NB4 (cell line): ENCODE results near the gene RERE.

ENCODE experiments used
- DNase-seq: peaks from one replicate; pipeline ENCODE4 v3.0.0; 2010; ENCODE audit warnings: low read depth
- H3K4me3 ChIP-seq: one replicate; pipeline ENCODE4 v1.5.1; 2011; ENCODE audit warnings: mild to moderate bottlenecking, low read depth, low read length, moderate library complexity
- MYC ChIP-seq: IDR thresholded peaks from 2 replicates; pipeline ENCODE4 v1.6.1; 2011; ENCODE audit warnings: low read depth, low read length
- POLR2A ChIP-seq: IDR thresholded peaks from 2 replicates; pipeline ENCODE4 v1.6.1; 2011; ENCODE audit warnings: mild to moderate bottlenecking; ENCODE audit not compliant: insufficient read length; ENCODE audit errors: extremely low read depth
- TF ChIP-seq, protein P1 (sequence below): IDR thresholded peaks from one replicate; pipeline ENCODE4 v1.5.1; 2012; ENCODE audit warnings: low read depth, low read length
- TF ChIP-seq, protein P2 (sequence below): IDR thresholded peaks from 2 replicates; pipeline ENCODE4 v1.6.1; 2011; ENCODE audit warnings: low read depth, low read length

RERE gene

DNA sequence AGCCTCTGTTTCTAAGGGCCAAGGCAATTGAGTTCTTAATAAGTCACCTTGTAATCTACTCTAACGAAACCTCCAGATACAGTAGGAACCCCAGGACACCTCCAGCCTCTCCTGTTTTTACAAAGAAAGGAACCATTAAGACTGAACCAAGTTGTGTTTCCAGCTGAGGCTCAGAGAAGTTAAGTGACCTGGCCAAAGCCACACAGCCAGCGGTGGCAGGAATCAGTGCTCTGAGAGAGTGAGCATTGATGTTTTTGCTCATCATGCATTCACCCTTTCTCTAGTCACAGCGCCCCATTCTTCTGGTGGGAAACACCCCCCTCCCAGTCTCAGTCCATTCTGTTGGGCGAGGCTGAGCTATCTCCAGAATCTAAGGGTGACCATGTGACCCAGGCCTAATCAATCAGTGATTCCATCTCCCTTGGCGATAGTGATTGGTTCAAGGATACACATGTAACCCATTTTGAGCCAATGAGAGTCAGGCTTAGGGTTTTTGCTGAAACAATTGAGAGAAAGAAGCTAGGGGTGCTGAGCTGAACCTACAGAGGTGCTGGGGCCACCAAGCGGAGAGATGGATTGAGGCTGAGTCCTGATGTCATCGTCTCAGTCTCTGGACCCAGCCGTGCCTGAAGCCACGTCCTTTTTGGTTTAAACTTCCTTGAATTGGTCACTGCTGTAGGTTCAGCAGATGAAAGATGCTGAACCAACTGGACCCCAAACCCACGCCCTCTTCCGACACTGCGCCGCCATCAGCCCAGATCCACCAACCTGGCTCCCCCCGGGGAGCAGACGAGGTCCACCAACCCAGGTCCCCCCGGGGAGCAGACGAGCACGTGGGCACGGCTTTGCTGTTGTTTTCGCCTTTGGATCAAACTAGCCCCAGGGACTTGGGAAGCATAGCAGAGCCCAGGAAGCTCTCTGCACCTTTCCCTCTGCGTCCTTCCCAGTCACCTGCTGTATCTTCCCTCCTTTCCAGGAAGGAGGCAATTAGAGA, 28.0 kb upstream of the RERE start:
- TF ChIP-seq, protein P1, sequence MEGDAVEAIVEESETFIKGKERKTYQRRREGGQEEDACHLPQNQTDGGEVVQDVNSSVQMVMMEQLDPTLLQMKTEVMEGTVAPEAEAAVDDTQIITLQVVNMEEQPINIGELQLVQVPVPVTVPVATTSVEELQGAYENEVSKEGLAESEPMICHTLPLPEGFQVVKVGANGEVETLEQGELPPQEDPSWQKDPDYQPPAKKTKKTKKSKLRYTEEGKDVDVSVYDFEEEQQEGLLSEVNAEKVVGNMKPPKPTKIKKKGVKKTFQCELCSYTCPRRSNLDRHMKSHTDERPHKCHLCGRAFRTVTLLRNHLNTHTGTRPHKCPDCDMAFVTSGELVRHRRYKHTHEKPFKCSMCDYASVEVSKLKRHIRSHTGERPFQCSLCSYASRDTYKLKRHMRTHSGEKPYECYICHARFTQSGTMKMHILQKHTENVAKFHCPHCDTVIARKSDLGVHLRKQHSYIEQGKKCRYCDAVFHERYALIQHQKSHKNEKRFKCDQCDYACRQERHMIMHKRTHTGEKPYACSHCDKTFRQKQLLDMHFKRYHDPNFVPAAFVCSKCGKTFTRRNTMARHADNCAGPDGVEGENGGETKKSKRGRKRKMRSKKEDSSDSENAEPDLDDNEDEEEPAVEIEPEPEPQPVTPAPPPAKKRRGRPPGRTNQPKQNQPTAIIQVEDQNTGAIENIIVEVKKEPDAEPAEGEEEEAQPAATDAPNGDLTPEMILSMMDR = no peak
- TF ChIP-seq MYC (no peak), POLR2A (no peak)
- TF ChIP-seq, protein P2, sequence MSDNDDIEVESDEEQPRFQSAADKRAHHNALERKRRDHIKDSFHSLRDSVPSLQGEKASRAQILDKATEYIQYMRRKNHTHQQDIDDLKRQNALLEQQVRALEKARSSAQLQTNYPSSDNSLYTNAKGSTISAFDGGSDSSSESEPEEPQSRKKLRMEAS = no peak
- DNase-seq = no peak
- H3K4me3 ChIP-seq = no peak overlapping the region

DNA sequence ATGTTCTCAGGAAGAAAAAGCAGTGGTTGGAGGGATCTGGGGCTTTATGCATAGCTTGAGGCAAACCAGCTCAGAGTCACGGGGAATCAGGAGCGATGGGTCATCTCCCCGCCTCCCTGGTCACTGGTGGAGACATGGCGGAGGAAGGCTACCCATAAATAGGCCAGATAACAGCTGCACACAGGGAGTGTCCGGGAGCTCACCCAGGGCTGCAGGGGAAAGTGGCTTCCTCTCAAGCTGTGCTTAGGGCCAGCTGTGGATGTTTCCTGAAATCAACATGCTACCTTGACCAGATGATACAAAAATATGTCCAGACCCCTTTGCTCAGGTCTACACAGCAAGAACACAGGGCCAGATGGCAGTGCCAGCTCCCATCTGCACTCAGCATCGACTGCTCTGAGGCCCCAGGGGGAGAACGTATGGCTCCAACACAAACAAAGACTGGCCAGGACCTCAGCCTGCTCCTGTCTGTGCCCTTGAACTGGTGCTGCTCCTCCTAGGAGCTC, 27.1 kb upstream of the RERE start:
- no peak overlapping the region for H3K4me3 ChIP-seq
- DNase-seq = no peak
- TF ChIP-seq, protein P2 = no peak
- no peak for TF ChIP-seq POLR2A
- TF ChIP-seq, protein P1 = no peak
- no peak for TF ChIP-seq MYC

DNA sequence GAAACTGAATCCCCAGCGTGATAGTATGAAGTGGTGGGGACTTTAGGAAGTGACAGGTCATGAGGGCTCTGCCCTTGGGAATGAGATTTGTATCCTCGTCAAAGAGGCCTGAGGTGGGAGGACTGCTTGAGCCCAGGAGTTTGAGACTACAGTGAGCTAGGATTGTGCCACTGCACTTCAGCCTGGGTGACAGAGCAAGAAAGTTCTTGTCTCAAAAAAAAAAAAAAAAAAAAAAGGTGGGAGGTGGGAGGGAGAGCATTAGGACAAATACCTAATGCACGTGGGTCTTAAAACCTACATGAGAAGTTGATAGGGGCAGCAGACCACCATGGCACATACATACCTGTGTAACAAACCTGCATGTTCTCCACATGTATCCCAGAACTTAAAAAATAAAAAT, 24.0 kb upstream of the RERE start:
- no peak overlapping the region for H3K4me3 ChIP-seq
- no peak for DNase-seq
- TF ChIP-seq, protein P1 = no peak
- TF ChIP-seq POLR2A (no peak), MYC (no peak)
- TF ChIP-seq, protein P2 = no peak

DNA sequence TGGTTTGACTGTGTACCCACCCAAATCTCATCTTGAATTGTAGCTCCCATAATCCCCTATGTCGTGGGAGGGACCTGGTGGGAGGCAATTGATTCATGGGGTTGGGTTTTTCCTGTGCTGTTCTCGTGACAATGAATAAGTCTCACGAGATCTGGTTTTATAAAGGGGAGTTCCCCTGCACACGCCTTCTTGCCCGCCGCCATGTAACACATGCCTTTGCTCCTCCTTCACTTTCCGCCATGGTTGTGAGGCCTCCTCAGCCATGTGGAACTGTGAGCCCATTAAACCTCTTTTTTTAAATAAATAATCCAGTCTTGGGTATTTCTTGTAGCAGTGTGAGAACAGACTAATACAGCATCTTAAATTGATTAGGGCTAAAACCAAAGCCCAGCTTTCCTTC, 22.6 kb upstream of the RERE start:
- H3K4me3 ChIP-seq = no peak overlapping the region
- DNase-seq = no peak
- TF ChIP-seq, protein P2 = no peak
- TF ChIP-seq, protein P1 = no peak
- TF ChIP-seq MYC = no peak
- TF ChIP-seq POLR2A = no peak

DNA sequence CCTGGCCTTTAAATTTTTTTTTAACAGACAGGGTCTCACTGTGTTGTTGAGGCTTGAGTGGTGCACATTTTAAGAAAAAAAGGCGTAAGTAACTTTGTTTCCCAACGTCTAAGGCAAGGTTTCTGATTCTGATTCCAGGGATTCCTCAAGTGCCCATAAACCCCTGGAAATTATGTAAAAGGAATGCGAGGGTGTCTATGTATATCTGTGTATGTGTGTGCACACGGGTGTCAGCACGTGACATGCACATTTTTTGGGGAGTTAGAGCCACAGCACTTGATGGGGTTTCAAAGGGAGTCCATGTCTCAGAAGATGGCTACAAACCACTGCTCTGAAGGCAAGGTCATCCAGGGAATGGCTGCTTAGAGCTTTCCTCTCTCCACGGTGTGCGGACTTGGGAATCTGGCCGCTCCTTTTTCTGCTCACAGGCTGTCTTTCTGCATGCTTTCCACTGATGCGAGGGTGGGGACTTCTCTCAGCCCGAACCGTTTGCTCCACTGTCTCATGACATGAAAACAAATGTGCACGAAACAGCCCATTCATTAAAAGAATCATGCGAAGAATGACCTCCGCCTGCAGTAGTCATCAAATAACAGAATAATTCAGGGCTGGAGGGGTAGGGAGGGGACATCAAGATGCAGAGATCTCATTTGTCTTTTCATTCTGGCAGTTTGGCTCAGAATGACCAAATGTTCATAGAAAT, 18.7 kb upstream of the RERE start:
- no peak for DNase-seq
- H3K4me3 ChIP-seq = no peak overlapping the region
- TF ChIP-seq, protein P1 = no peak
